GM23338 (cell line): ENCODE data around the gene FBXL5.

Source experiments
- CREB1 ChIP-seq: fragments of 250-450 bp; sonication (Bioruptor Pico); IDR thresholded peaks from 2 replicates; pipeline ENCODE4 v1.5.0; 2020; ENCODE audit warnings: low read depth, mild to moderate bottlenecking, moderate library complexity
- ETS1 ChIP-seq: IDR thresholded peaks from 2 replicates; pipeline ENCODE4 v1.6.1; 2016; ENCODE audit warnings: antibody characterized with exemption
- EZH2 ChIP-seq: fragments of 200-600 bp; sonication (generic); IDR thresholded peaks from one replicate; pipeline ENCODE4 v1.8.0; 2017; ENCODE audit warnings: antibody characterized with exemption, mild to moderate bottlenecking, low read depth; ENCODE audit not compliant: unreplicated experiment
- EZH2phosphoT487 ChIP-seq: fragments of 200-600 bp; sonication (generic); IDR thresholded peaks from one replicate; pipeline ENCODE4 v1.8.1; 2018; ENCODE audit warnings: antibody characterized with exemption; ENCODE audit not compliant: unreplicated experiment
- JUNB ChIP-seq: IDR thresholded peaks from one replicate; pipeline ENCODE4 v1.6.1; 2016; ENCODE audit warnings: antibody characterized with exemption; ENCODE audit not compliant: unreplicated experiment
- NANOG ChIP-seq: IDR thresholded peaks from 2 replicates; pipeline ENCODE4 v1.6.1; 2016; ENCODE audit warnings: antibody characterized with exemption, borderline replicate concordance
- POLR2AphosphoS5 ChIP-seq: IDR thresholded peaks from 2 replicates; pipeline ENCODE4 v1.6.1; 2016; ENCODE audit warnings: antibody characterized with exemption, low read depth
- REST ChIP-seq: IDR thresholded peaks from one replicate; pipeline ENCODE4 v1.6.1; 2018; ENCODE audit warnings: antibody characterized with exemption; ENCODE audit not compliant: unreplicated experiment
- STAT1 ChIP-seq: IDR thresholded peaks from one replicate; pipeline ENCODE4 v1.6.1; 2016; ENCODE audit warnings: antibody characterized with exemption; ENCODE audit not compliant: unreplicated experiment
- ZNF114 ChIP-seq: fragments of 250-450 bp; sonication (Bioruptor Pico); IDR thresholded peaks from 2 replicates; pipeline ENCODE4 v1.5.0; 2020; ENCODE audit warnings: mild to moderate bottlenecking, moderate library complexity
- ZNF331 ChIP-seq: fragments of 250-450 bp; sonication (Bioruptor Pico); IDR thresholded peaks from 2 replicates; pipeline ENCODE4 v1.5.0; 2020; ENCODE audit warnings: low read depth, mild to moderate bottlenecking, moderate library complexity
- TF ChIP-seq, protein P1 (sequence below), 2 experiments: fragments of 200-600 bp in 1 of 2; sonication (generic) in 1 of 2; conservative IDR thresholded peaks; 2 replicates each; pipeline versions ENCODE4 v1.5.1 to v1.6.1; 2016 to 2017; ENCODE audit warnings: antibody characterized with exemption in 2 of 2, low read depth in 2 of 2, mild to moderate bottlenecking in 2 of 2, moderate library complexity in 1 of 2
- TF ChIP-seq, protein P2 (sequence below): fragments of 250-450 bp; sonication (Bioruptor Pico); IDR thresholded peaks from 2 replicates; pipeline ENCODE4 v1.5.0; 2020; ENCODE audit warnings: mild to moderate bottlenecking, moderate library complexity

DNA sequence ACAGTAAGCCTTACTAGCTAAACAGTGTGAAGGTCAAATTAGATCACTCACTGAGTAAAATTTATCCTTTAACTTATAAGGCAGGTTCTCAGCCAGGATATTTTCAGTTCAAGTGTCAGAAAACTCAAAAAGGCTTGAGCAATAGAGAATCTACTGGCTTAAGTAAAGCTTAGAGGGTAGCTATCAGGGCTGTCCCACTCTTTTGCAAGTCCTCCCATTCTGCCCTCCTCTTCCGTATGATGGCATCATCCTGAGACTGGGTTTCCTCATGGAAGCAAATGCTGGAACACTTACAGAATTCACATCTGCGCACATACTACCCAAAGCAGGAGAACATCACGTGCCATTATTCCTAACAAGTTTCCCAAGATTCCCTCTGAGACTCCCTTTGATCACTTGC is 55.0 kb downstream of the FBXL5 start:
- TF ChIP-seq, protein P1, sequence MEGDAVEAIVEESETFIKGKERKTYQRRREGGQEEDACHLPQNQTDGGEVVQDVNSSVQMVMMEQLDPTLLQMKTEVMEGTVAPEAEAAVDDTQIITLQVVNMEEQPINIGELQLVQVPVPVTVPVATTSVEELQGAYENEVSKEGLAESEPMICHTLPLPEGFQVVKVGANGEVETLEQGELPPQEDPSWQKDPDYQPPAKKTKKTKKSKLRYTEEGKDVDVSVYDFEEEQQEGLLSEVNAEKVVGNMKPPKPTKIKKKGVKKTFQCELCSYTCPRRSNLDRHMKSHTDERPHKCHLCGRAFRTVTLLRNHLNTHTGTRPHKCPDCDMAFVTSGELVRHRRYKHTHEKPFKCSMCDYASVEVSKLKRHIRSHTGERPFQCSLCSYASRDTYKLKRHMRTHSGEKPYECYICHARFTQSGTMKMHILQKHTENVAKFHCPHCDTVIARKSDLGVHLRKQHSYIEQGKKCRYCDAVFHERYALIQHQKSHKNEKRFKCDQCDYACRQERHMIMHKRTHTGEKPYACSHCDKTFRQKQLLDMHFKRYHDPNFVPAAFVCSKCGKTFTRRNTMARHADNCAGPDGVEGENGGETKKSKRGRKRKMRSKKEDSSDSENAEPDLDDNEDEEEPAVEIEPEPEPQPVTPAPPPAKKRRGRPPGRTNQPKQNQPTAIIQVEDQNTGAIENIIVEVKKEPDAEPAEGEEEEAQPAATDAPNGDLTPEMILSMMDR (conservative IDR thresholded peaks at IDR 0.05; ENCODE audit: low read depth in 2 of 2) = no peak
- TF ChIP-seq POLR2AphosphoS5 (no peak), EZH2phosphoT487 (no peak), EZH2 (no peak), CREB1 (CRISPR knock-in tag) (no peak), ZNF114 (CRISPR knock-in tag) (no peak), REST (no peak), JUNB (no peak), ETS1 (no peak), STAT1 (no peak), NANOG (no peak), ZNF331 (CRISPR knock-in tag) (no peak)
- TF ChIP-seq, protein P2, sequence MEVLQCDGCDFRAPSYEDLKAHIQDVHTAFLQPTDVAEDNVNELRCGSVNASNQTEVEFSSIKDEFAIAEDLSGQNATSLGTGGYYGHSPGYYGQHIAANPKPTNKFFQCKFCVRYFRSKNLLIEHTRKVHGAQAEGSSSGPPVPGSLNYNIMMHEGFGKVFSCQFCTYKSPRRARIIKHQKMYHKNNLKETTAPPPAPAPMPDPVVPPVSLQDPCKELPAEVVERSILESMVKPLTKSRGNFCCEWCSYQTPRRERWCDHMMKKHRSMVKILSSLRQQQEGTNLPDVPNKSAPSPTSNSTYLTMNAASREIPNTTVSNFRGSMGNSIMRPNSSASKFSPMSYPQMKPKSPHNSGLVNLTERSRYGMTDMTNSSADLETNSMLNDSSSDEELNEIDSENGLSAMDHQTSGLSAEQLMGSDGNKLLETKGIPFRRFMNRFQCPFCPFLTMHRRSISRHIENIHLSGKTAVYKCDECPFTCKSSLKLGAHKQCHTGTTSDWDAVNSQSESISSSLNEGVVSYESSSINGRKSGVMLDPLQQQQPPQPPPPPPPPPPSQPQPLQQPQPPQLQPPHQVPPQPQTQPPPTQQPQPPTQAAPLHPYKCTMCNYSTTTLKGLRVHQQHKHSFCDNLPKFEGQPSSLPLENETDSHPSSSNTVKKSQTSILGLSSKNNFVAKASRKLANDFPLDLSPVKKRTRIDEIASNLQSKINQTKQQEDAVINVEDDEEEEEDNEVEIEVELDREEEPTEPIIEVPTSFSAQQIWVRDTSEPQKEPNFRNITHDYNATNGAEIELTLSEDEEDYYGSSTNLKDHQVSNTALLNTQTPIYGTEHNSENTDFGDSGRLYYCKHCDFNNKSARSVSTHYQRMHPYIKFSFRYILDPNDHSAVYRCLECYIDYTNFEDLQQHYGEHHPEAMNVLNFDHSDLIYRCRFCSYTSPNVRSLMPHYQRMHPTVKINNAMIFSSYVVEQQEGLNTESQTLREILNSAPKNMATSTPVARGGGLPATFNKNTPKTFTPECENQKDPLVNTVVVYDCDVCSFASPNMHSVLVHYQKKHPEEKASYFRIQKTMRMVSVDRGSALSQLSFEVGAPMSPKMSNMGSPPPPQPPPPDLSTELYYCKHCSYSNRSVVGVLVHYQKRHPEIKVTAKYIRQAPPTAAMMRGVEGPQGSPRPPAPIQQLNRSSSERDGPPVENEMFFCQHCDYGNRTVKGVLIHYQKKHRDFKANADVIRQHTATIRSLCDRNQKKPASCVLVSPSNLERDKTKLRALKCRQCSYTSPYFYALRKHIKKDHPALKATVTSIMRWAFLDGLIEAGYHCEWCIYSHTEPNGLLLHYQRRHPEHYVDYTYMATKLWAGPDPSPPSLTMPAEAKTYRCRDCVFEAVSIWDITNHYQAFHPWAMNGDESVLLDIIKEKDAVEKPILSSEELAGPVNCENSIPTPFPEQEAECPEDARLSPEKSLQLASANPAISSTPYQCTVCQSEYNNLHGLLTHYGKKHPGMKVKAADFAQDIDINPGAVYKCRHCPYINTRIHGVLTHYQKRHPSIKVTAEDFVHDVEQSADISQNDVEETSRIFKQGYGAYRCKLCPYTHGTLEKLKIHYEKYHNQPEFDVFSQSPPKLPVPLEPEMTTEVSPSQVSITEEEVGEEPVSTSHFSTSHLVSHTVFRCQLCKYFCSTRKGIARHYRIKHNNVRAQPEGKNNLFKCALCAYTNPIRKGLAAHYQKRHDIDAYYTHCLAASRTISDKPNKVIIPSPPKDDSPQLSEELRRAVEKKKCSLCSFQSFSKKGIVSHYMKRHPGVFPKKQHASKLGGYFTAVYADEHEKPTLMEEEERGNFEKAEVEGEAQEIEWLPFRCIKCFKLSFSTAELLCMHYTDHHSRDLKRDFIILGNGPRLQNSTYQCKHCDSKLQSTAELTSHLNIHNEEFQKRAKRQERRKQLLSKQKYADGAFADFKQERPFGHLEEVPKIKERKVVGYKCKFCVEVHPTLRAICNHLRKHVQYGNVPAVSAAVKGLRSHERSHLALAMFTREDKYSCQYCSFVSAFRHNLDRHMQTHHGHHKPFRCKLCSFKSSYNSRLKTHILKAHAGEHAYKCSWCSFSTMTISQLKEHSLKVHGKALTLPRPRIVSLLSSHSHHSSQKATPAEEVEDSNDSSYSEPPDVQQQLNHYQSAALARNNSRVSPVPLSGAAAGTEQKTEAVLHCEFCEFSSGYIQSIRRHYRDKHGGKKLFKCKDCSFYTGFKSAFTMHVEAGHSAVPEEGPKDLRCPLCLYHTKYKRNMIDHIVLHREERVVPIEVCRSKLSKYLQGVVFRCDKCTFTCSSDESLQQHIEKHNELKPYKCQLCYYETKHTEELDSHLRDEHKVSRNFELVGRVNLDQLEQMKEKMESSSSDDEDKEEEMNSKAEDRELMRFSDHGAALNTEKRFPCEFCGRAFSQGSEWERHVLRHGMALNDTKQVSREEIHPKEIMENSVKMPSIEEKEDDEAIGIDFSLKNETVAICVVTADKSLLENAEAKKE (CRISPR knock-in tag) = no peak
